Neural cell (in vitro differentiated cells): ENCODE measurements around the gene ITPR2. TPM values are rescaled to one million over a fixed set of nuclear protein-coding genes. Genes with fewer than 3 reads are reported as not detected.

Experiments
- H2AFZ ChIP-seq: fragments of 200-600, 300-800 bp; sonication (generic), shearing (Covaris generic); 2 replicates; pipeline ENCODE4 v1.6.0; 2014; ENCODE audit warnings: low read depth, mild to moderate bottlenecking, antibody characterized with exemption, low read length, moderate library complexity
- H3F3A ChIP-seq: fragments of 200-600 bp; shearing (Covaris generic); 2 replicates; pipeline ENCODE4 v1.6.1; 2016; ENCODE audit warnings: mild to moderate bottlenecking, moderate library complexity, mixed read lengths, antibody characterized with exemption, low read length; ENCODE audit not compliant: insufficient read depth, poor library complexity, severe bottlenecking
- H3K27ac ChIP-seq: fragments of 200-600, 300-800 bp; sonication (generic), shearing (Covaris generic); 2 replicates; pipeline ENCODE4 v1.5.1; 2014; ENCODE audit warnings: mild to moderate bottlenecking, low read length, moderate library complexity
- H3K27me3 ChIP-seq: fragments of 300-800, 200-600 bp; sonication (generic), shearing (Covaris generic); 2 replicates; pipeline ENCODE4 v1.6.0; 2014; ENCODE audit warnings: mild to moderate bottlenecking, low read depth, low read length, moderate library complexity; ENCODE audit not compliant: insufficient read depth
- H3K36me3 ChIP-seq: fragments of 300-800, 200-600 bp; sonication (generic), shearing (Covaris generic); 2 replicates; pipeline ENCODE4 v1.5.1; 2014; ENCODE audit warnings: mild to moderate bottlenecking, antibody characterized with exemption, low read length, moderate library complexity; ENCODE audit not compliant: insufficient read depth
- H3K4me2 ChIP-seq: fragments of 300-800, 200-600 bp; sonication (generic), shearing (Covaris generic); 2 replicates; pipeline ENCODE4 v1.6.0; 2014; ENCODE audit warnings: mild to moderate bottlenecking, low read length
- H3K4me3 ChIP-seq: fragments of 300-800, 200-600 bp; sonication (generic), shearing (Covaris generic); 2 replicates; pipeline ENCODE4 v1.5.1; 2014; ENCODE audit warnings: mild to moderate bottlenecking, low read length, moderate library complexity
- H3K79me2 ChIP-seq: fragments of 200-600 bp; shearing (Covaris generic); replicated peaks from 2 replicates; pipeline ENCODE4 v1.6.0; 2014; ENCODE audit warnings: mild to moderate bottlenecking, low read length, moderate library complexity; ENCODE audit not compliant: insufficient read depth
- H3K9ac ChIP-seq: fragments of 300-800, 200-600 bp; sonication (generic), shearing (Covaris generic); 2 replicates; pipeline ENCODE4 v1.6.1; 2016; ENCODE audit warnings: mild to moderate bottlenecking, low read length, mixed read lengths
- H3K9me2 ChIP-seq: fragments of 200-600 bp; shearing (Covaris generic); 2 replicates; pipeline ENCODE4 v1.6.1; 2016; ENCODE audit warnings: mild to moderate bottlenecking, low read length, mixed read lengths; ENCODE audit not compliant: insufficient read depth
- H3K9me3 ChIP-seq: fragments of 200-600, 300-800 bp; sonication (generic), shearing (Covaris generic); 2 replicates; pipeline ENCODE4 v1.6.1; 2016; ENCODE audit warnings: mild to moderate bottlenecking, mixed run types, low read length, moderate library complexity, mixed read lengths
- H4K20me1 ChIP-seq: fragments of 200-600 bp; shearing (Covaris generic); 2 replicates; pipeline ENCODE4 v1.6.1; 2016; ENCODE audit warnings: mild to moderate bottlenecking, mixed run types; ENCODE audit not compliant: insufficient read depth
- EP300 ChIP-seq: fragments of 450-650 bp; conservative IDR thresholded peaks from 2 replicates; pipeline ENCODE4 v1.6.1; 2014; ENCODE audit warnings: antibody characterized with exemption, mild to moderate bottlenecking, moderate library complexity; ENCODE audit not compliant: poor library complexity, severe bottlenecking
- EZH2 ChIP-seq: fragments of 200-600, 300-800 bp; shearing (Covaris generic), sonication (generic); IDR thresholded peaks from 2 replicates; pipeline ENCODE4 v1.6.1; 2014; ENCODE audit warnings: antibody characterized with exemption, low read length, borderline replicate concordance, mild to moderate bottlenecking; ENCODE audit not compliant: insufficient read depth, poor library complexity, severe bottlenecking
- MXI1 ChIP-seq: fragments of 450-650 bp; conservative IDR thresholded peaks from 2 replicates; pipeline ENCODE4 v1.6.1; 2014; ENCODE audit warnings: antibody characterized with exemption, mild to moderate bottlenecking; ENCODE audit not compliant: poor library complexity, severe bottlenecking
- POLR2AphosphoS5 ChIP-seq: IDR thresholded peaks from 2 replicates; pipeline ENCODE4 v1.6.1; 2012
- RAD21 ChIP-seq: fragments of 450-650 bp; conservative IDR thresholded peaks from 2 replicates; pipeline ENCODE4 v1.6.1; 2014; ENCODE audit warnings: antibody characterized with exemption, mild to moderate bottlenecking, moderate library complexity
- SMC3 ChIP-seq: fragments of 450-650 bp; conservative IDR thresholded peaks from 2 replicates; pipeline ENCODE4 v1.6.1; 2014; ENCODE audit warnings: antibody characterized with exemption, mild to moderate bottlenecking, moderate library complexity; ENCODE audit not compliant: poor library complexity
- TAF1 ChIP-seq: IDR thresholded peaks from 2 replicates; pipeline ENCODE4 v1.6.1; 2012; ENCODE audit warnings: low read depth
- polyA plus RNA-seq: library from polyadenylated mRNA; depleted of rRNA; stranded (reverse); fragments of >200 nt; gene quantifications from 2 replicates; pipeline ENCODE4 v1.2.3, GENCODE V29; 2014
- TF ChIP-seq, protein P1 (sequence below): fragments of 450-650 bp; IDR thresholded peaks from 2 replicates; pipeline ENCODE4 v1.5.1; 2014; ENCODE audit warnings: antibody characterized with exemption, mild to moderate bottlenecking, moderate library complexity; ENCODE audit not compliant: poor library complexity, severe bottlenecking
- TF ChIP-seq, protein P2 (sequence below): IDR thresholded peaks from 2 replicates; pipeline ENCODE4 v1.6.1; 2012; ENCODE audit warnings: borderline replicate concordance

ITPR2 gene
- polyA plus RNA-seq, 1 donor from 2014 or later = 2.0 TPM

DNA sequence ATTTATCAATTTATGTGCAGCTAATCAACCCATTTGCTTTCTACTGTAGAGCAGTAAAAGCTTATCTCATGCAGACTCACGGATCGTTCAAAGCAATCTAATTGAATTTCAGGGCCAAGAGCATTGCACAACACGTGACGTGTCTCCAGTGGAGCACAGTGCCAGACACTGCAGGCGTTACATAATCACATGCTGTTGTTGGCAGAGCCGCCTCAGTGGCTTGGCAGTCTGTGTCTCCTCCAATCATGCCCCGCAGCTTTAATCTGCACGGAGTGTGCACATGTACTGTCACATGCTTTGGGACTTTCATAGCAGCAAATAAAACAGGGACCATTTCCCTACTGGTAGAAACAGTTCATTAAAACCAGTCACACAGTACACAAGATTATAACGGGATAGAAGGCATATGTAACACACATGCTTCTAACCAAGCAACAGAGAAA is 309.3 kb downstream of the ITPR2 start:
- Histone ChIP-seq H3K36me3 (no peaks in the 10 kb centered on the region), H3K4me2 (no peak overlapping the region), H3K9ac (no peak overlapping the region), H3K27ac (no peak overlapping the region), H4K20me1 (no peaks in the 10 kb centered on the region), H3K9me2 (no peaks in the 10 kb centered on the region), H3K4me3 (no peak overlapping the region), H3K79me2 (no peaks in the 10 kb centered on the region), H3K27me3 (no peaks in the 10 kb centered on the region), H2AFZ (no peak overlapping the region), H3K9me3 (no peaks in the 10 kb centered on the region), H3F3A (no peaks in the 10 kb centered on the region)
- TF ChIP-seq, protein P1, sequence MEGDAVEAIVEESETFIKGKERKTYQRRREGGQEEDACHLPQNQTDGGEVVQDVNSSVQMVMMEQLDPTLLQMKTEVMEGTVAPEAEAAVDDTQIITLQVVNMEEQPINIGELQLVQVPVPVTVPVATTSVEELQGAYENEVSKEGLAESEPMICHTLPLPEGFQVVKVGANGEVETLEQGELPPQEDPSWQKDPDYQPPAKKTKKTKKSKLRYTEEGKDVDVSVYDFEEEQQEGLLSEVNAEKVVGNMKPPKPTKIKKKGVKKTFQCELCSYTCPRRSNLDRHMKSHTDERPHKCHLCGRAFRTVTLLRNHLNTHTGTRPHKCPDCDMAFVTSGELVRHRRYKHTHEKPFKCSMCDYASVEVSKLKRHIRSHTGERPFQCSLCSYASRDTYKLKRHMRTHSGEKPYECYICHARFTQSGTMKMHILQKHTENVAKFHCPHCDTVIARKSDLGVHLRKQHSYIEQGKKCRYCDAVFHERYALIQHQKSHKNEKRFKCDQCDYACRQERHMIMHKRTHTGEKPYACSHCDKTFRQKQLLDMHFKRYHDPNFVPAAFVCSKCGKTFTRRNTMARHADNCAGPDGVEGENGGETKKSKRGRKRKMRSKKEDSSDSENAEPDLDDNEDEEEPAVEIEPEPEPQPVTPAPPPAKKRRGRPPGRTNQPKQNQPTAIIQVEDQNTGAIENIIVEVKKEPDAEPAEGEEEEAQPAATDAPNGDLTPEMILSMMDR = no peak
- TF ChIP-seq EZH2 = no peak
- TF ChIP-seq TAF1 = no peak
- no peak for TF ChIP-seq EP300
- no peak for TF ChIP-seq MXI1
- TF ChIP-seq RAD21 = no peak
- TF ChIP-seq POLR2AphosphoS5 = no peak
- TF ChIP-seq SMC3 = no peak
- TF ChIP-seq, protein P2, sequence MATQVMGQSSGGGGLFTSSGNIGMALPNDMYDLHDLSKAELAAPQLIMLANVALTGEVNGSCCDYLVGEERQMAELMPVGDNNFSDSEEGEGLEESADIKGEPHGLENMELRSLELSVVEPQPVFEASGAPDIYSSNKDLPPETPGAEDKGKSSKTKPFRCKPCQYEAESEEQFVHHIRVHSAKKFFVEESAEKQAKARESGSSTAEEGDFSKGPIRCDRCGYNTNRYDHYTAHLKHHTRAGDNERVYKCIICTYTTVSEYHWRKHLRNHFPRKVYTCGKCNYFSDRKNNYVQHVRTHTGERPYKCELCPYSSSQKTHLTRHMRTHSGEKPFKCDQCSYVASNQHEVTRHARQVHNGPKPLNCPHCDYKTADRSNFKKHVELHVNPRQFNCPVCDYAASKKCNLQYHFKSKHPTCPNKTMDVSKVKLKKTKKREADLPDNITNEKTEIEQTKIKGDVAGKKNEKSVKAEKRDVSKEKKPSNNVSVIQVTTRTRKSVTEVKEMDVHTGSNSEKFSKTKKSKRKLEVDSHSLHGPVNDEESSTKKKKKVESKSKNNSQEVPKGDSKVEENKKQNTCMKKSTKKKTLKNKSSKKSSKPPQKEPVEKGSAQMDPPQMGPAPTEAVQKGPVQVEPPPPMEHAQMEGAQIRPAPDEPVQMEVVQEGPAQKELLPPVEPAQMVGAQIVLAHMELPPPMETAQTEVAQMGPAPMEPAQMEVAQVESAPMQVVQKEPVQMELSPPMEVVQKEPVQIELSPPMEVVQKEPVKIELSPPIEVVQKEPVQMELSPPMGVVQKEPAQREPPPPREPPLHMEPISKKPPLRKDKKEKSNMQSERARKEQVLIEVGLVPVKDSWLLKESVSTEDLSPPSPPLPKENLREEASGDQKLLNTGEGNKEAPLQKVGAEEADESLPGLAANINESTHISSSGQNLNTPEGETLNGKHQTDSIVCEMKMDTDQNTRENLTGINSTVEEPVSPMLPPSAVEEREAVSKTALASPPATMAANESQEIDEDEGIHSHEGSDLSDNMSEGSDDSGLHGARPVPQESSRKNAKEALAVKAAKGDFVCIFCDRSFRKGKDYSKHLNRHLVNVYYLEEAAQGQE = no peak

DNA sequence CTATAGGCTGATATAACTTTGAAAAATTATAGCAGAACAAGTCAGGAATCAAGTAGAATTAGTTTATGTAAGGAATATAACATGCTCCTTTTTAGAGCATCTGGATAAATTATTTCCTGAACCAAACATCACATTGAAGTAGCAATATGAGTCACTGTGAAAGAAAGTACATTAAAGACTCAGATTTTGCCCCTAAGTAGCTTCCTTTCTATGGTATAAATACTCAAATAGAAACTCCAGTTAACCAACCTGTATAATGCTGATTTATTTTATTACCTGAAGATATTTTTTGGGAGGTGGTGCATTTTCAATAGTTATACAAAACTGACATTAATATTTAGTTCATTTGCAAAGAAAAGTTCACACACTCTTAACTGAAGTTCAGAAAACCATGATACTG is 312.1 kb downstream of the ITPR2 start:
- no peaks in the 10 kb centered on the region for H3K36me3 ChIP-seq
- no peak overlapping the region for H3K4me3 ChIP-seq
- H3K9me2 ChIP-seq = no peaks in the 10 kb centered on the region
- H4K20me1 ChIP-seq = no peaks in the 10 kb centered on the region
- H3K27me3 ChIP-seq = no peaks in the 10 kb centered on the region
- H3K79me2 ChIP-seq = no peaks in the 10 kb centered on the region
- no peaks in the 10 kb centered on the region for H3K9me3 ChIP-seq
- H2AFZ ChIP-seq = no peak overlapping the region
- H3K4me2 ChIP-seq = no peak overlapping the region
- no peak overlapping the region for H3K27ac ChIP-seq
- H3K9ac ChIP-seq = no peak overlapping the region
- H3F3A ChIP-seq = no peaks in the 10 kb centered on the region
- TF ChIP-seq MXI1 = no peak
- no peak for TF ChIP-seq POLR2AphosphoS5
- TF ChIP-seq EZH2 = no peak
- TF ChIP-seq RAD21 = no peak
- no peak for TF ChIP-seq SMC3
- TF ChIP-seq, protein P1 = no peak
- no peak for TF ChIP-seq TAF1
- TF ChIP-seq EP300 = no peak
